Parathyroid adenoma (tissue), 2 donors: ENCODE data around the gene GRM8.

ENCODE experiments used
- H2AFZ ChIP-seq: fragments of 300-600 bp; sonication (generic); one replicate; pipeline ENCODE4 v1.7.0; 2017; ENCODE audit warnings: antibody characterized with exemption, mild to moderate bottlenecking
- H3K27ac ChIP-seq: fragments of 300-600 bp; sonication (generic); one replicate; pipeline ENCODE4 v1.7.0; 2017
- H3K27me3 ChIP-seq: fragments of 300-600 bp; sonication (generic); one replicate; pipeline ENCODE4 v1.7.0; 2017; ENCODE audit warnings: low read length; ENCODE audit not compliant: control insufficient read depth, insufficient read depth
- H3K36me3 ChIP-seq: fragments of 300-600 bp; sonication (generic); one replicate; pipeline ENCODE4 v1.7.0; 2017; ENCODE audit warnings: low read length; ENCODE audit not compliant: control insufficient read depth, insufficient read depth
- H3K4me1 ChIP-seq: fragments of 300-600 bp; sonication (generic); one replicate; pipeline ENCODE4 v1.7.0; 2017; ENCODE audit warnings: control low read depth
- H3K4me2 ChIP-seq: fragments of 300-600 bp; sonication (generic); one replicate; pipeline ENCODE4 v1.7.0; 2017; ENCODE audit warnings: low read length
- H3K4me3 ChIP-seq: fragments of 300-600 bp; sonication (generic); one replicate; pipeline ENCODE4 v1.7.0; 2017; ENCODE audit warnings: low read depth, low read length
- H3K79me2 ChIP-seq: fragments of 300-600 bp; sonication (generic); one replicate; pipeline ENCODE4 v1.7.0; 2017; ENCODE audit warnings: control low read depth
- H3K9ac ChIP-seq: fragments of 300-600 bp; sonication (generic); one replicate; pipeline ENCODE4 v1.7.0; 2017; ENCODE audit warnings: mild to moderate bottlenecking
- H3K9me3 ChIP-seq: fragments of 300-600 bp; sonication (generic); one replicate; pipeline ENCODE4 v1.7.0; 2017; ENCODE audit warnings: low read length; ENCODE audit not compliant: control insufficient read depth
- CTCF ChIP-seq: fragments of 300-600 bp; sonication (generic); IDR thresholded peaks from one replicate; pipeline ENCODE4 v1.7.0; 2017; ENCODE audit warnings: antibody characterized with exemption, mild to moderate bottlenecking
- donor health status: primary hyperparathyroidism.

The GRM8 gene

GRCh38 chr7:126637538-126637937 is 615.2 kb downstream of the GRM8 start:
- Histone ChIP-seq H3K36me3 (no peaks in the 10 kb centered on the region), H3K9ac (no peak overlapping the region), H3K79me2 (no peaks in the 10 kb centered on the region), H3K27ac (no peak overlapping the region), H3K4me3 (no peak overlapping the region), H3K9me3 (no peaks in the 10 kb centered on the region), H2AFZ (no peak overlapping the region), H3K4me2 (no peak overlapping the region), H3K27me3 (no peaks in the 10 kb centered on the region), H3K4me1 (no peaks in the 10 kb centered on the region)
- TF ChIP-seq CTCF = no peak

- no peaks in the 10 kb centered on the region for H3K27me3 ChIP-seq
Measured at GRCh38 chr7:126635545-126635944, 617.2 kb downstream of the GRM8 start.

GRCh38 chr7:126608339-126608776 is 644.4 kb downstream of the GRM8 start:
- H3K27me3 ChIP-seq = no peaks in the 10 kb centered on the region
- no peak overlapping the region for H3K4me2 ChIP-seq
- no peaks in the 10 kb centered on the region for H3K4me1 ChIP-seq
- H3K79me2 ChIP-seq = no peaks in the 10 kb centered on the region
- no peaks in the 10 kb centered on the region for H3K9me3 ChIP-seq
- no peak for TF ChIP-seq CTCF
- H3K27ac ChIP-seq = no peak overlapping the region
- H3K4me3 ChIP-seq = no peak overlapping the region
- H3K9ac ChIP-seq = no peak overlapping the region
- no peak overlapping the region for H2AFZ ChIP-seq
- H3K36me3 ChIP-seq = no peaks in the 10 kb centered on the region

More at GRCh38 chr7:126635545-126635944, 617.2 kb downstream of the GRM8 start:
- Histone ChIP-seq H2AFZ (no peak overlapping the region), H3K36me3 (no peaks in the 10 kb centered on the region), H3K4me3 (no peak overlapping the region), H3K79me2 (no peaks in the 10 kb centered on the region), H3K9ac (no peak overlapping the region), H3K4me2 (no peak overlapping the region), H3K9me3 (no peaks in the 10 kb centered on the region), H3K4me1 (no peaks in the 10 kb centered on the region), H3K27ac (no peak overlapping the region)
- TF ChIP-seq CTCF = no peak

- TF ChIP-seq CTCF = no peak
- H3K79me2 ChIP-seq = no peaks in the 10 kb centered on the region
Measured at GRCh38 chr7:126606331-126606730, 646.4 kb downstream of the GRM8 start.

GRCh38 chr7:126605553-126605952 is 647.2 kb downstream of the GRM8 start:
- H3K36me3 ChIP-seq = no peaks in the 10 kb centered on the region
- no peaks in the 10 kb centered on the region for H3K79me2 ChIP-seq
- H3K27ac ChIP-seq = no peak overlapping the region
- no peak overlapping the region for H3K9ac ChIP-seq
- no peak overlapping the region for H3K4me3 ChIP-seq
- H3K4me1 ChIP-seq = no peaks in the 10 kb centered on the region
- no peak overlapping the region for H3K4me2 ChIP-seq
- no peak for TF ChIP-seq CTCF
- H2AFZ ChIP-seq = no peak overlapping the region
- H3K9me3 ChIP-seq = no peaks in the 10 kb centered on the region
- no peaks in the 10 kb centered on the region for H3K27me3 ChIP-seq

More at GRCh38 chr7:126606331-126606730, 646.4 kb downstream of the GRM8 start:
- no peaks in the 10 kb centered on the region for H3K27me3 ChIP-seq
- H2AFZ ChIP-seq = no peak overlapping the region
- no peak overlapping the region for H3K27ac ChIP-seq
- H3K4me3 ChIP-seq = no peak overlapping the region
- H3K4me1 ChIP-seq = no peaks in the 10 kb centered on the region
- no peak overlapping the region for H3K9ac ChIP-seq
- H3K36me3 ChIP-seq = no peaks in the 10 kb centered on the region
- H3K4me2 ChIP-seq = no peak overlapping the region
- no peaks in the 10 kb centered on the region for H3K9me3 ChIP-seq
